Measurements from ENCODE around the gene CDHR1.

- TF ChIP-seq POLR2AphosphoS5 (IDR thresholded peaks at IDR 0.05; ENCODE audit: low read depth, low read length) (no peak), TAF1 (IDR thresholded peaks at IDR 0.05; ENCODE audit: low read depth, low read length) (no peak), POLR2A (IDR thresholded peaks at IDR 0.05; ENCODE audit: low read depth, low read length) (no peak)
Measured at GRCh38 chr10:84232376-84232775, 38.0 kb downstream of the CDHR1 start.

Data from GM12891 (cell line).